Measurements from ENCODE around the gene SHQ1. TPM values are rescaled to one million over a fixed set of nuclear protein-coding genes. Genes with fewer than 3 reads are reported as not detected.

Gene SHQ1
- total RNA-seq, 1 experiment from 2014 or later, result 32.5 TPM

- Histone ChIP-seq H3K79me1 (ENCODE audit: insufficient read depth, low read depth, low read length, poor library complexity, severe bottlenecking) (no peaks in the 10 kb centered on the region), H3K27me3 (ENCODE audit: insufficient read depth, low read length) (no peaks in the 10 kb centered on the region), H3K9ac (ENCODE audit: extremely low read depth, insufficient read length, low read length) (no peak overlapping the region), H3K18ac (ENCODE audit: insufficient read length, low read depth, low read length) (no peak overlapping the region), H3K4me1 (ENCODE audit: insufficient read depth, low read length) (no peaks in the 10 kb centered on the region), H2BK5ac (ENCODE audit: insufficient read length, low read length) (no peak overlapping the region), H2BK120ac (ENCODE audit: low read depth, low read length, poor library complexity, severe bottlenecking) (no peak overlapping the region), H2AK5ac (ENCODE audit: insufficient read length, low read length) (no peak overlapping the region), H2BK12ac (ENCODE audit: insufficient read length, low read depth, low read length) (no peak overlapping the region), H4K20me1 (ENCODE audit: control insufficient read depth, insufficient read depth, insufficient read length) (no peaks in the 10 kb centered on the region), H4K5ac (ENCODE audit: insufficient read length, low read depth, low read length) (no peak overlapping the region), H3K4ac (ENCODE audit: low read depth, low read length) (no peak overlapping the region), H3K9me3 (ENCODE audit: control insufficient read depth, low read depth, low read length) (no peaks in the 10 kb centered on the region), H3T11ph (ENCODE audit: low read length) (no peak overlapping the region), H2BK20ac (ENCODE audit: low read depth, low read length, poor library complexity, severe bottlenecking) (no peak overlapping the region), H3K27ac (ENCODE audit: insufficient read length, low read depth, low read length) (no peak overlapping the region), H3K56ac (ENCODE audit: insufficient read length, low read depth, low read length) (no peak overlapping the region), H3K23me2 (ENCODE audit: insufficient read length, low read depth, low read length, poor library complexity, severe bottlenecking) (no peaks in the 10 kb centered on the region), H2BK15ac (ENCODE audit: low read depth, low read length) (no peak overlapping the region), H3K14ac (ENCODE audit: insufficient read depth, low read length) (no peak overlapping the region), H4K8ac (replicated peaks; ENCODE audit: insufficient read length, low read depth, low read length) (no peak overlapping the region), H2AFZ (ENCODE audit: low read length) (no peak overlapping the region), H3K23ac (ENCODE audit: insufficient read length, low read depth, low read length) (no peak overlapping the region), H4K91ac (ENCODE audit: insufficient read length, low read depth, low read length) (no peak overlapping the region), H3K79me2 (ENCODE audit: insufficient read depth, low read length) (no peaks in the 10 kb centered on the region), H3K4me2 (ENCODE audit: insufficient read depth, insufficient read length, low read length) (no peak overlapping the region)
- H3K4me3 Mint-ChIP-seq, result no peak overlapping the region
- no peaks in the 10 kb centered on the region for H3K9me3 Mint-ChIP-seq
- H3K4me1 Mint-ChIP-seq, result peaks cover 0 to 13% of the 10 kb centered on the region in 2 experiments; a peak in 3 of 4 replicates
- H3K27ac Mint-ChIP-seq, result no peak overlapping the region
- WGBS (ENCODE audit: extremely low coverage, insufficient read length, low lambda C conversion rate), result no CpG with 5 or more reads among the region's 5 CpGs
- TF ChIP-seq CTCF (conservative IDR thresholded peaks at IDR 0.05), result no peak
- DNase-seq, result no peak
- H3K27me3 Mint-ChIP-seq (ENCODE audit: low read depth), result peaks cover 36% of the 10 kb centered on the region
- no peaks in the 10 kb centered on the region for H3K36me3 Mint-ChIP-seq (ENCODE audit: insufficient read depth in 1 of 3, low read depth in 3 of 3)
These were observed 46.8 kb upstream of the SHQ1 start for GRCh38 chr3:72894976-72895552.
